BJ (cell line): ENCODE results near the gene CYB561D1. TPM values are rescaled to one million over a fixed set of nuclear protein-coding genes. Genes with fewer than 3 reads are reported as not detected.
A peak's percentile ranks its signal among the peaks of the same experiment; 100 is the strongest.

ENCODE experiments used
- CTCF ChIA-PET: fragments of 350-600 bp; formaldehyde crosslinking; extraction: SDS; loops from one replicate; lab custom pipeline; 2021; ENCODE audit warnings: antibody characterized with exemption, inconsistent platforms; lab: Yijun Ruan, JAX
- POLR2A ChIA-PET: fragments of 300-600 bp; sonication (Branson Sonifier 250); formaldehyde crosslinking; extraction: SDS; loops from one replicate; lab custom pipeline; 2021; ENCODE audit warnings: antibody characterized with exemption; lab: Charles Lee
- DNase-seq: peaks from one replicate; pipeline ENCODE4 v3.0.0-alpha.2; 2011; ENCODE audit warnings: low read depth
- H3K27me3 ChIP-seq: 2 replicates; pipeline ENCODE4 v1.6.0; 2011; ENCODE audit warnings: low read length; ENCODE audit not compliant: control insufficient read depth, insufficient read depth
- H3K36me3 ChIP-seq: 2 replicates; pipeline ENCODE4 v1.5.1; 2011; ENCODE audit warnings: low read length; ENCODE audit not compliant: control insufficient read depth, insufficient read depth
- H3K4me3 ChIP-seq: 2 replicates; pipeline ENCODE4 v1.5.1; 2011; ENCODE audit warnings: low read depth, mild to moderate bottlenecking, control low read depth, low read length
- CTCF ChIP-seq: IDR thresholded peaks from 2 replicates; pipeline ENCODE4 v1.5.1; 2011; ENCODE audit warnings: low read depth, mild to moderate bottlenecking, control low read depth, inconsistent platforms, low read length, moderate library complexity; ENCODE audit not compliant: insufficient read depth
- polyA plus RNA-seq: library from polyadenylated mRNA; depleted of rRNA; stranded (reverse); fragments of >200 nt; gene quantifications from 2 replicates; pipeline ENCODE4 v1.2.3, GENCODE V29; 2011

Gene CYB561D1
- polyA plus RNA-seq, 1 experiment: 10.8 TPM

- Histone ChIP-seq H3K4me3 (no peak overlapping the region), H3K27me3 (peaks cover 5% of the 10 kb centered on the region; the same call in 1 of the 2 replicates), H3K36me3 (no peaks in the 10 kb centered on the region)
- ChIA-PET POLR2A (no interaction called here), CTCF (interaction anchor here (0.6 to 26.3 kb wide), 12 partner anchors 11 to 441 kb away, joined by 3 to 1371 read pairs (median 22); partner anchors contain the start of genes AHCYL1, AMIGO1, ATXN7L2 and CYB561D1)
- DNase-seq: no peak
- TF ChIP-seq CTCF: no peak
Observed at GRCh38 chr1:109543283-109543987, 49.5 kb downstream of the CYB561D1 start.

GRCh38 chr1:109543988-109544735, 50.3 kb downstream of the CYB561D1 start:
- CTCF ChIA-PET: interaction anchor here (0.9 to 26.3 kb wide), 10 partner anchors 12 to 440 kb away, joined by 3 to 1371 read pairs (median 54); partner anchors contain the start of genes AHCYL1, AMIGO1, ATXN7L2 and CYB561D1
- Histone ChIP-seq H3K27me3 (peaks cover 3% of the 10 kb centered on the region; the same call in 1 of the 2 replicates), H3K36me3 (no peaks in the 10 kb centered on the region), H3K4me3 (no peak overlapping the region)
- POLR2A ChIA-PET: no interaction called here
- no peak for TF ChIP-seq CTCF
- no peak for DNase-seq

GRCh38 chr1:109546311-109547109, 52.6 kb downstream of the CYB561D1 start:
- no peak for DNase-seq
- TF ChIP-seq CTCF: peak; percentile 79
- Histone ChIP-seq H3K27me3 (no peaks in the 10 kb centered on the region; the same call in 1 of the 2 replicates), H3K36me3 (no peaks in the 10 kb centered on the region), H3K4me3 (0 out of 2 replicates have a peak overlapping the region, but pooled peaks have one; percentile 0)
- ChIA-PET CTCF (interaction anchor here (0.7 to 26.3 kb wide), 28 partner anchors 13 to 470 kb away, joined by 3 to 1371 read pairs (median 4); partner anchors contain the start of genes AHCYL1, AMIGO1, ATXN7L2 and CYB561D1), POLR2A (interaction anchor here (0.6 kb wide), 1 partner anchor 104 kb away, joined by 3 read pairs; no protein-coding TSS in a partner anchor)

- no peak for DNase-seq
- ChIA-PET POLR2A (interaction anchor here (0.9 kb wide), 1 partner anchor 82 kb away, joined by 3 read pairs; no protein-coding TSS in a partner anchor), CTCF (interaction anchor here (0.7 to 26.3 kb wide), 27 partner anchors 8 to 464 kb away, joined by 3 to 1371 read pairs (median 7); partner anchors contain the start of genes AMIGO1, ATXN7L2, CYB561D1 and GPR61)
- no peak for TF ChIP-seq CTCF
- H3K27me3 ChIP-seq: no peaks in the 10 kb centered on the region
- H3K36me3 ChIP-seq: no peaks in the 10 kb centered on the region
- peak overlapping the region; percentile 98 for H3K4me3 ChIP-seq
Observed at GRCh38 chr1:109547463-109548320, 53.8 kb downstream of the CYB561D1 start.
